Small intestine (tissue), 7 donors: ENCODE measurements around the gene BCL11A. TPM values are rescaled to one million over a fixed set of nuclear protein-coding genes. Genes with fewer than 3 reads are reported as not detected.

Source experiments
- DNase-seq, 2 donors: peaks; one replicate each; pipeline versions ENCODE4 v3.0.0 to v3.0.0-alpha.2; 2013
- FAIRE-seq: peaks from 2 replicates; lab custom pipeline; 2012; peaks lifted over from hg19 to GRCh38; lab: Jason Lieb, UNC
- H3K27ac ChIP-seq, 3 donors: one replicate each; pipeline ENCODE4 v1.5.1; 2013; ENCODE audit warnings: low read length in 2 of 3, mild to moderate bottlenecking in 2 of 3, control low read depth in 1 of 3, inconsistent platforms in 1 of 3, low read depth in 1 of 3, moderate library complexity in 1 of 3
- H3K27me3 ChIP-seq, 3 donors: one replicate each; pipeline ENCODE4 v1.6.1; 2013; ENCODE audit warnings: low read length in 3 of 3, inconsistent platforms in 1 of 3; ENCODE audit not compliant: control insufficient read depth in 3 of 3, insufficient read depth in 3 of 3
- H3K36me3 ChIP-seq, 3 donors: one replicate each; pipeline ENCODE4 v1.6.1; 2013; ENCODE audit warnings: low read length in 3 of 3, inconsistent platforms in 1 of 3, low read depth in 1 of 3, mild to moderate bottlenecking in 1 of 3, moderate library complexity in 1 of 3; ENCODE audit not compliant: control insufficient read depth in 3 of 3, insufficient read depth in 2 of 3
- H3K4me1 ChIP-seq, 3 donors: one replicate each; pipeline ENCODE4 v1.6.1; 2013; ENCODE audit warnings: low read length in 2 of 3, inconsistent platforms in 1 of 3, low read depth in 1 of 3, mild to moderate bottlenecking in 1 of 3, moderate library complexity in 1 of 3; ENCODE audit not compliant: control insufficient read depth in 3 of 3, insufficient read depth in 2 of 3
- H3K4me3 ChIP-seq, 3 donors: one replicate each; pipeline ENCODE4 v1.5.1; 2013; ENCODE audit warnings: low read length in 3 of 3, control low read depth in 1 of 3, inconsistent platforms in 1 of 3, low read depth in 1 of 3, mild to moderate bottlenecking in 1 of 3, moderate library complexity in 1 of 3
- H3K9me3 ChIP-seq, 2 donors: one replicate each; pipeline ENCODE4 v1.6.1; 2013; ENCODE audit warnings: low read depth in 1 of 2, low read length in 1 of 2; ENCODE audit not compliant: control insufficient read depth in 2 of 2, insufficient read depth in 1 of 2
- WGBS, 3 donors: extraction: QIAGEN DNeasy Blood & Tissue Kit; methylation state at CpG; one replicate each; pipeline ENCODE4 v1.1.7; 2013; 5-methylcytosine and 5-hydroxymethylcytosine counted together
- polyA plus RNA-seq, 4 donors: library from polyadenylated mRNA; stranded (reverse) in 3 of 4; unstranded in 1 of 4; fragments of 200-250 nt in 3 of 4; fragments of 120-200 nt in 1 of 4; gene quantifications; one replicate each; pipeline versions ENCODE4 v1.2.1 to v1.2.3, GENCODE V29; 2013
- donor health status: healthy with polysubstance abuse.
- donor health status: control.
- donor health status: control.
- donor health status: Bipolar disorder and iron deficiency.
- donor health status: healthy.

BCL11A gene
- polyA plus RNA-seq, 4 donors = 2.2 to 22.5 (median 13.9) TPM

DNA sequence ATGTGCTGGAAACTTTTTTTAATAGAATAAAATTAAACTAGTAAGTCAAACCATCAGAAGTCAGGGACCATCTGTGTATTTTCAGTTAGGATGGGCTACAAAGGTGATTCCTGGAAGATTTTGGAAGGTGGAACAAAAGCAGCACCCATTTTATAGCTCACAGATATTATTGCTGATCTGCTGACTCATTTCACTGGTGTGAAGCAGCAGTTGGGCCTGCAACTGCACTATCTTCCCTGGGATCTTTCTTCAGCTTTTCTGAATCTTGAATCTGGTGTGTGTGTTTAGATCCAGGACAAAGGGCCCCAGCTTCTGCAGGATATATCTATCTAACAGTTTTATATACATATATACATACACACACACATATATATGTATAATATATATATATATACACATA lies 35.6 kb upstream of the BCL11A start:
- H3K27me3 ChIP-seq = no peaks in the 10 kb centered on the region
- FAIRE-seq (no peak), DNase-seq (no peak)
- H3K4me1 ChIP-seq = no peaks in the 10 kb centered on the region
- H3K27ac ChIP-seq = no peak overlapping the region
- H3K9me3 ChIP-seq = no peaks in the 10 kb centered on the region
- H3K36me3 ChIP-seq = no peaks in the 10 kb centered on the region
- H3K4me3 ChIP-seq = no peak overlapping the region

DNA sequence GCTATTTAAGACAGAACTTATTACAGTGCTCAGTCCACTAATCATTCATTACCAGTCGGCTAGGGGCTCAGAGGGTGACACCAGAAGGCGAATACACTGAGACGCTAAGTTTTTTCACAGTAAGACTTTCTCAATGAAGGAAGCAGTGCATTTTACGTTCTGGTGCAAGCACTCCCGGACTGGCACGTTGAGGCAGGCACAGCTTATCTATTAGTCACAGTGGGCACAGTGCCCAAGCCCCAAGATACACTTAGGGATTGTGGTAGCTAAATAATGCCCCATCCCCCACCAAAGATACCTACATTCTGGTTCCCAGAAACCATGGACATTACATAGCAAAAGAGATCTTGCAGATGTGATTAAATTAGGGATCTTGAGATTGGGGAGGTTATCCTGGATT lies 32.6 kb upstream of the BCL11A start:
- DNase-seq (no peak), FAIRE-seq (no peak)
- WGBS, 3 donors = 55 to 80% (median 67%) methylated on average over 6 of the region's 6 CpGs
- Histone ChIP-seq H3K9me3 (no peaks in the 10 kb centered on the region), H3K27me3 (peaks cover 0 to 5% (median 0%) of the 10 kb centered on the region in 3 donors), H3K36me3 (no peaks in the 10 kb centered on the region), H3K4me1 (no peaks in the 10 kb centered on the region), H3K4me3 (no peak overlapping the region), H3K27ac (no peak overlapping the region)

DNA sequence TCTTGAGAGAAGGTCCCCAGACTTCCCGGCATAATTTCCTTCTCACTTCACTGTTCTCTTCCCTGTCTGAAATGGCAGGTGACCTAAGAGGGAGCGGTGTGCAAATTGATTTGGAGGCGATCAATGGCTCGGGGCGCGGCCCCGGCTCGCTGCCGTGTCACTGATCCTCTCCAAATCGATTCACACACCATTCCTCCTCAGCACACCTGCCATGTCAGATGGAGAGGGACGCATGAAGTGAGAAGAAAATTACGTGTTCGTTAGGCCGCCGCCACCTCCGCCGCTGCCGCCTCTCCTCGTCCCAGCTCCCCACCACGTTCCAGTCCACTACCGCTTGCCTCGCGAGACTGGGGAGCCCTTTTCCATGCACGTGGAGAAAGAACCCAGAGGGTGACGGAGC lies 31.8 kb upstream of the BCL11A start:
- Histone ChIP-seq H3K36me3 (no peaks in the 10 kb centered on the region), H3K4me1 (no peaks in the 10 kb centered on the region), H3K27me3 (peaks cover 0 to 5% (median 3%) of the 10 kb centered on the region in 3 donors), H3K9me3 (no peaks in the 10 kb centered on the region), H3K27ac (no peak overlapping the region), H3K4me3 (no peak overlapping the region)
- 94 to 95% (median 94%) methylated on average over 25 of the region's 25 CpGs for WGBS, 3 donors
- DNase-seq (no peak), FAIRE-seq (no peak)

DNA sequence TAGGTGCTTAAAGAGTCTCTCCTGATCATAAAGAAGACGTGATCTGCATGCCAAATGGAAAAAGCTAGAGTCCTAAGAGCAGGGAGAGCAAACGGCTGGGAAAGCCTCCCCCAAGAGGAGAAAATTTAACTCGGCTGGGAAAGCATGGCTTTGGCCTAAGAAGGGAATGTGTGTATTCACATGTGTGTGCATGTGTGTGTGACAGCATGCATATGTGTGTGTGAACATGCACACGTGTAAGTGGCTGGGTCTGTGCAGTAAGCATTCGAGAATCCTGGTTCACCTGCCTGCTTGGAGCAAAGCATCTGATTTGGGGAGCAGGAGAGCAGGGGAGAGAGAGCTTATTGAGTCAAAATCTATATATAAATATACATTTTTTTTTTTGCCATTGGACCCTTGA lies 30.1 kb upstream of the BCL11A start:
- no peak for FAIRE-seq
- 66 to 80% (median 73%) methylated on average over 5 of the region's 5 CpGs for WGBS, 3 donors

DNA sequence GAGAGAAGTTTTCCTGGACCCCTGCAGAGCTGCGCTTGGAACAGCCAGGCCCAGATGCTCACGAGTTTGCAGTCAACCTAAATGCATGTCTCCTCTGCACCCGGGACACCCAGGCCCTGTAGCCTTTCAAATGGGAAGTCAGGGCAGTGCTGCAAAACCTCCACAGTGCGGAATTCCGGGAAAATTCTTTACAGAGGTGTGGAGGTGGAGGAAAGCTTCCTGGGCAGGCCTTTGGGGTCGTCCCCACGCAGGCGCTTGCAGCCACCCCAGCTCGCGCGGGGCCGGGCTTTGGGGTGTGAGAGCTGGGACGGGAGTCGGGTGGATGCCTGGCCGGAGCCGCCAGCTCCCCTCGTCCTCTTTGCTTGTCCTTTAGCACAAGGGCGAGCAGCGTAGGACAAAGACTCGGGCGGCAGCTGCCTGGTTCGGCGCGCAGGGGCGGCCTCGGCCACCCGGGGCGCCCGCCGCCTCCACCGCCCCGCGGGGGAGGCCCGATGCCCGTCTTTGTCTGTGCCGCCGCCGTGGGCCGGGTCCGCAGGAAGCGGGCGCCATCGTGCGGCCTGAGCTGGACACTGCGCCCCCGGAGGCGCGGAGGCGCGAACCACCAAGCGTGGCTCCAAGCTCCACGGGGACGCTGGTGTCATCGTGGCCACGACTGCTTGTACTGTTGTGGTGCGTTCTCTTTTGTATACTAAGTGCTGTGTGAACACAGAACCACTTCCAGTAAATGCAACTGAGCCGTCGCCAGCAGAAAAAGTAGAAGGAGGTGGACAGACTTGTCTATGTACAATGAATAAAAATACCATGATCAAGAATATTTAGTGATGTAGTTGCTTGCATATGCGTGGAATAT lies 28.2 kb upstream of the BCL11A start:
- peak; percentile 57 to 86 for DNase-seq
- no peak for FAIRE-seq
- 4 to 6% (median 5%) methylated on average over 52 to 59 of the region's 59 CpGs for WGBS, 3 donors
- H3K9me3 ChIP-seq = no peaks in the 10 kb centered on the region
- no peak overlapping the region for H3K27ac ChIP-seq
- H3K36me3 ChIP-seq = no peaks in the 10 kb centered on the region
- peak overlapping the region in 2 of 3 donors; percentile 40 to 48 for H3K4me3 ChIP-seq
- peaks cover 0 to 5% (median 3%) of the 10 kb centered on the region in 3 donors for H3K27me3 ChIP-seq
- no peaks in the 10 kb centered on the region for H3K4me1 ChIP-seq

More for the DNA sequence above, 30.1 kb upstream of the BCL11A start:
- H3K27me3 ChIP-seq = peaks cover 0 to 5% (median 3%) of the 10 kb centered on the region in 3 donors
- H3K36me3 ChIP-seq = no peaks in the 10 kb centered on the region
- no peak overlapping the region for H3K4me3 ChIP-seq
- no peaks in the 10 kb centered on the region for H3K4me1 ChIP-seq
- H3K27ac ChIP-seq = no peak overlapping the region
- H3K9me3 ChIP-seq = no peaks in the 10 kb centered on the region
- DNase-seq = no peak

DNA sequence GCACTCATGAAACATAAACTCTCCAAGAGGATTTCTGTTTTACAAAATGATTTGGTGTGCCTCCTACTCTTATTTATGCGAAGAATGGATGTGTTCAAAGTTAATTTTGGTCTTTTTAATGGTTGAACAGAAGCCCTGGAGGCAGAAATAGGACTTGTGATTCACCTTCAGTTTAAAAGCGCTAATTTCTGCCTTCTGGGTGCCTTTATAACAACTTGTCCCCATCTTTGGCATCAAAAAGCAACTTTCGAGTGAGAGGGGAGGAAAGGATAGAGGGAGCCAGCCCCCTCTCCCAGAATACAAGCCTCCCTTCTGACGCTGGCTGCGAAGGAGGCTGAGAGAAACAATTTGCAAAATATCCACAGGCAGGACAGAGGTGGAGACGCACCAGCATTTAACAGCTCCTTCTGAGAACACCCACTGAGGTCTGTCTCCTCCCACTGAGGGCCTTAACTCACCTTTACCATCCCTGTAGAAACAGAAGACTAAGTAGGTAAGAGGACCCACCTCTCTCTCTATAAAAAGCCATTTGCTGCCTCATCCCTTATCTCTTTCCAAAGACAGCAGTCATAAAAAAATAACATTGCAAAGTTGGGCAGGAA lies 24.3 kb upstream of the BCL11A start:
- H3K36me3 ChIP-seq = no peaks in the 10 kb centered on the region
- FAIRE-seq = no peak
- peaks cover 0 to 3% (median 0%) of the 10 kb centered on the region in 3 donors for H3K4me1 ChIP-seq
- DNase-seq = no peak
- H3K27me3 ChIP-seq = peaks cover 0 to 6% (median 5%) of the 10 kb centered on the region in 3 donors
- 79 to 90% (median 87%) methylated on average over 6 of the region's 6 CpGs for WGBS, 3 donors
- no peak overlapping the region for H3K4me3 ChIP-seq
- H3K27ac ChIP-seq = no peak overlapping the region
- H3K9me3 ChIP-seq = no peaks in the 10 kb centered on the region

DNA sequence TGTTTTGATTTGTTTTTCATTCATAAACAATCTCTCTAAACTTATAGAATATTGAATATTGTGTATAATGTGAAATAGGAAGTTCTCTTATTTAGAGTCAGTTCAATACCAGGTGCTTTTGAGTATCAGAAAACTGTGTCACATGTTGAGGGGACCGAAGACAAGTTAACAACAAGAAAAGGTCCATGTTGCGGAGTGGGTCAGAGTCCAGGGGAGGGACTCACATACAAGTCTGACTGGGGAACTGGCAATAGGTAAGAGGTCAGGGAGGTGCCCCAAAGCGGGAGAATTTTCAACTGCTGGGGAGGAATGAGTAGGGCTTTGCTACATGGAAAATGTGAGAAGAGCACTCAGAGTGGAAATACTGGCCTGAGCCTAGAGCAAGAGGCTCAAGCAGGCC lies 19.8 kb upstream of the BCL11A start:
- WGBS, 3 donors = 66 to 93% (median 89%) methylated on average over 3 of the region's 3 CpGs

DNA sequence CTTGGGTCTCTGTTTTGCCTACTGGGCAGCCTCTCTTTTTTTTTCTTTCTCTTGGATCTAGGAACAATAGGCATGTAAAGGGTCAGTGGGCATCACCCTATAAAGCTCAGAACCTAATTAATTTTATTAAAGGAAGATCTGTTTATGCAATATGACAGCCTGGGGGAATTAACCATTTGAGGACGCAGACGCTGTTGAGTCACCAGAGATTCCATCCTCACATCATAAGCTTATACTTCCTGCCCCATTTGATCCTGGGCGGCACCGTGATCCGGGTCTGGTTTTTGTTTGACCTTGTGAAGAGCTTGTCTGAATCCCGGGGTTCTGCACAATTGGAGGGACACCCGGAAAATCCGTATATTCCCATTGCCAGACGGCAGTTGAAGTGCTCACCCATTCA lies 16.8 kb upstream of the BCL11A start:
- 8 to 10% (median 8%) methylated on average over 9 of the region's 9 CpGs for WGBS, 3 donors

More for the DNA sequence above, 19.8 kb upstream of the BCL11A start:
- no peak for FAIRE-seq
- no peaks in the 10 kb centered on the region for H3K9me3 ChIP-seq
- peaks cover 0 to 24% (median 7%) of the 10 kb centered on the region in 3 donors for H3K27me3 ChIP-seq
- DNase-seq = peak in 1 of 2 donors; percentile 53
- H3K36me3 ChIP-seq = no peaks in the 10 kb centered on the region
- no peak overlapping the region for H3K4me3 ChIP-seq
- no peak overlapping the region for H3K27ac ChIP-seq
- peaks cover 0 to 10% (median 0%) of the 10 kb centered on the region in 3 donors for H3K4me1 ChIP-seq

More for the DNA sequence above, 16.8 kb upstream of the BCL11A start:
- no peak overlapping the region for H3K27ac ChIP-seq
- H3K4me1 ChIP-seq = peaks cover 0 to 13% (median 0%) of the 10 kb centered on the region in 3 donors
- peak overlapping the region in 1 of 3 donors; percentile 51 for H3K4me3 ChIP-seq
- no peak for FAIRE-seq
- peaks cover 0 to 42% (median 7%) of the 10 kb centered on the region in 3 donors for H3K27me3 ChIP-seq
- no peaks in the 10 kb centered on the region for H3K9me3 ChIP-seq
- no peak for DNase-seq
- H3K36me3 ChIP-seq = no peaks in the 10 kb centered on the region
